Testis (tissue), 3 donors: ENCODE results near the gene DNAJC7. TPM values are rescaled to one million over a fixed set of nuclear protein-coding genes. Genes with fewer than 3 reads are reported as not detected.
"Not testable (repeated sequence)": the region's sequence is repeated elsewhere in the genome, so short reads cannot be mapped to it uniquely, and the experiment has no call there.

Source experiments
- DNase-seq: peaks from one replicate; pipeline ENCODE4 v3.0.0-alpha.2; 2019
- H3K27ac ChIP-seq, 2 donors: fragments of 200-600 bp; sonication (generic); one replicate each; pipeline ENCODE4 v1.5.1; 2019
- H3K27me3 ChIP-seq: fragments of 200-600 bp; sonication (generic); one replicate; pipeline ENCODE4 v1.5.1; 2019
- H3K36me3 ChIP-seq: fragments of 200-600 bp; sonication (generic); one replicate; pipeline ENCODE4 v1.5.1; 2017; ENCODE audit warnings: low read depth; ENCODE audit errors: missing control alignments
- H3K4me1 ChIP-seq: fragments of 200-600 bp; sonication (generic); one replicate; pipeline ENCODE4 v1.5.1; 2019
- H3K4me3 ChIP-seq, 2 donors: fragments of 200-600 bp; sonication (generic); one replicate each; pipeline ENCODE4 v1.5.1; 2017 to 2019
- H3K9me3 ChIP-seq: fragments of 200-600 bp; sonication (generic); one replicate; pipeline ENCODE4 v1.5.1; 2017
- POLR2A ChIP-seq: fragments of 450-650 bp; IDR thresholded peaks from one replicate; pipeline ENCODE4 v1.6.1; 2017; ENCODE audit warnings: antibody characterized with exemption, mild to moderate bottlenecking, moderate library complexity
- WGBS, 2 donors: methylation state at CpG; one replicate each; pipeline ENCODE4 v1.1.5; 2018; 5-methylcytosine and 5-hydroxymethylcytosine counted together
- intact Hi-C: fragments of 100-400 bp; cut with DNase I; formaldehyde crosslinking; loops from one replicate; pipeline ENCODE4 v1.15.1; 2023; ENCODE audit warnings: low total_unique reads
- polyA plus RNA-seq: library from polyadenylated mRNA; stranded (reverse); fragments of 350-450 nt; fragmentation: Illumina TruSeq; extraction: RNeasy Lipid Tissue Mini Kit (QIAGEN cat#74804); gene quantifications from one replicate; pipeline ENCODE4 v1.2.3, GENCODE V29; 2014; ENCODE audit warnings: low read depth, low replicate concordance; ENCODE audit not compliant: insufficient read depth
- total RNA-seq, 2 donors: library from RNA; depleted of rRNA; stranded (reverse); fragments of >200 nt; gene quantifications; one replicate each; pipeline ENCODE4 v1.2.3, GENCODE V29; 2016
- TF ChIP-seq, protein P1 (sequence below), 3 experiments: fragments of 450-650 bp in 2 of 3; fragments of 200-600 bp in 1 of 3; sonication (generic) in 1 of 3; IDR thresholded peaks; one replicate each; pipeline ENCODE4 v1.5.1; 2016 to 2019; ENCODE audit warnings: antibody characterized with exemption in 3 of 3, mild to moderate bottlenecking in 2 of 3, moderate library complexity in 1 of 3

Gene DNAJC7
- total and polyA plus RNA-seq, 3 donors from 2014 or later, result 81.1 to 94.3 (median 86.2) TPM

DNA sequence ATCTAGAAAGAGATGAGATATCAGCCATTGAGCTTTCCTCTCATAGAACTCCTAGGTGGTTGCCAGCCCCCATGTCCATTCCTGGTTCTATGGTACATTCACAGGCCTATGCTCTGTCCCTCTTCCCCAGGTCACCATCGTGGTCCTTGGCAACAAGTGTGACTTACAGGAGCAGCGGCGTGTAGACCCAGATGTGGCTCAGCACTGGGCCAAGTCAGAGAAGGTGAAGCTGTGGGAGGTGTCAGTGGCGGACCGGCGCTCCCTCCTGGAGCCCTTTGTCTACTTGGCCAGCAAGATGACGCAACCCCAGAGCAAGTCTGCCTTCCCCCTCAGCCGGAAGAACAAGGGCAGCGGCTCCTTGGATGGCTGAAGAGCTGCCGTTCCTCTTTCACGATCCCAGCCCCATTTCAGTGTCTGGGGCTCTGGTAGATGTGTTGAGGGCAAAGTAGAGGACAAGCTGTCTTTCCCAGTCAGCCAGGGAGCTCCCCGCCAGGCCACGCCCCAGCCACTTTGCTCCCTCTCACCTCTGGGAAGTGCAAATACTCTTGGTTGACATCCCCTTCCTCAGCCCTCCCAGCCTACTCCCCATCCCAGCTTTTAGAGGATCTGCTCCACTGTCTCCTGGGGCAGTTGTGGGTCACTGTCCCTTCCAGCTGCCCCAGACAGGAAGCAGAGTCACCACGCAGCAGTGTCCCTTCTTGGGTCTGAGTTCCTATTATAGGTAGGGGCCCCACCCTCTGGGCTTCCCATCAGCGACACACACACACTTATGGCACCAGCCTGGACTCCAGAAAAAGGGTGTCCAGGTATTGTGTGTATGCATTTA is 6.5 kb upstream of the DNAJC7 start:
- WGBS, 2 donors, result 63 to 79% methylated on average over 15 of the region's 15 CpGs
- intact Hi-C loops, result loop anchor here (10.0 kb wide), 1 partner anchor 59 kb away; the partner anchor contains the start of gene CNP
- TF ChIP-seq POLR2A, result no peak
- TF ChIP-seq, protein P1, sequence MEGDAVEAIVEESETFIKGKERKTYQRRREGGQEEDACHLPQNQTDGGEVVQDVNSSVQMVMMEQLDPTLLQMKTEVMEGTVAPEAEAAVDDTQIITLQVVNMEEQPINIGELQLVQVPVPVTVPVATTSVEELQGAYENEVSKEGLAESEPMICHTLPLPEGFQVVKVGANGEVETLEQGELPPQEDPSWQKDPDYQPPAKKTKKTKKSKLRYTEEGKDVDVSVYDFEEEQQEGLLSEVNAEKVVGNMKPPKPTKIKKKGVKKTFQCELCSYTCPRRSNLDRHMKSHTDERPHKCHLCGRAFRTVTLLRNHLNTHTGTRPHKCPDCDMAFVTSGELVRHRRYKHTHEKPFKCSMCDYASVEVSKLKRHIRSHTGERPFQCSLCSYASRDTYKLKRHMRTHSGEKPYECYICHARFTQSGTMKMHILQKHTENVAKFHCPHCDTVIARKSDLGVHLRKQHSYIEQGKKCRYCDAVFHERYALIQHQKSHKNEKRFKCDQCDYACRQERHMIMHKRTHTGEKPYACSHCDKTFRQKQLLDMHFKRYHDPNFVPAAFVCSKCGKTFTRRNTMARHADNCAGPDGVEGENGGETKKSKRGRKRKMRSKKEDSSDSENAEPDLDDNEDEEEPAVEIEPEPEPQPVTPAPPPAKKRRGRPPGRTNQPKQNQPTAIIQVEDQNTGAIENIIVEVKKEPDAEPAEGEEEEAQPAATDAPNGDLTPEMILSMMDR (IDR thresholded peaks at IDR 0.05), result no peak
- Histone ChIP-seq H3K4me3 (no peak overlapping the region), H3K9me3 (no peaks in the 10 kb centered on the region), H3K27ac (peak overlapping the region in 1 of 2 donors; percentile 36), H3K27me3 (no peaks in the 10 kb centered on the region), H3K4me1 (peaks cover 34% of the 10 kb centered on the region), H3K36me3 (no peaks in the 10 kb centered on the region)
- peak; percentile 30 for DNase-seq

DNA sequence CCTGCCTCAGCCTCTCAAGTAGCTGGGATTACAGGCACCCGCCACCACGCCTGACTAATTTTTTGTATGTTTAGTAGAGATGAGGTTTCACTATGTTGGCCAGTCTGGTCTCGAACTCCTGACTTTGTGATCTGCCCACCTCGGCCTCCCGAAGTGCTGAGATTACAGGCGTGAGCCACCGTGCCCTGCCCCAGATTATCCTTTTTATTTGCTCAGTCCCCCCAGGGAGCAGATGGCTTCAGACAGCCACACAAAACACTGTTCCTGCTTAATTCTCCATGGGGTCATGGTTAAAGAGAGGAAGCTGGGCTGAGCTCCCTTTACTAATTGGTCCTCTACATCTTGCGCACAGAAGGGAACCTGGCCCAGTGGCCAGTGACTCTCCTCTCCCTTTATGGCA is 3.6 kb upstream of the DNAJC7 start:
- 49 to 65% methylated on average over 8 of the region's 8 CpGs for WGBS, 2 donors
- not testable (repeated sequence) for H3K9me3 ChIP-seq, H3K27me3 ChIP-seq, H3K36me3 ChIP-seq, DNase-seq
- peaks cover 26% of the 10 kb centered on the region for H3K4me1 ChIP-seq
- intact Hi-C loops, result loop anchor here (10.0 kb wide), 1 partner anchor 56 kb away; the partner anchor contains the start of gene CNP
- peak overlapping the region in 1 of 2 donors; percentile 60 for H3K27ac ChIP-seq
- H3K4me3 ChIP-seq, result peak overlapping the region; percentile 78 to 86

DNA sequence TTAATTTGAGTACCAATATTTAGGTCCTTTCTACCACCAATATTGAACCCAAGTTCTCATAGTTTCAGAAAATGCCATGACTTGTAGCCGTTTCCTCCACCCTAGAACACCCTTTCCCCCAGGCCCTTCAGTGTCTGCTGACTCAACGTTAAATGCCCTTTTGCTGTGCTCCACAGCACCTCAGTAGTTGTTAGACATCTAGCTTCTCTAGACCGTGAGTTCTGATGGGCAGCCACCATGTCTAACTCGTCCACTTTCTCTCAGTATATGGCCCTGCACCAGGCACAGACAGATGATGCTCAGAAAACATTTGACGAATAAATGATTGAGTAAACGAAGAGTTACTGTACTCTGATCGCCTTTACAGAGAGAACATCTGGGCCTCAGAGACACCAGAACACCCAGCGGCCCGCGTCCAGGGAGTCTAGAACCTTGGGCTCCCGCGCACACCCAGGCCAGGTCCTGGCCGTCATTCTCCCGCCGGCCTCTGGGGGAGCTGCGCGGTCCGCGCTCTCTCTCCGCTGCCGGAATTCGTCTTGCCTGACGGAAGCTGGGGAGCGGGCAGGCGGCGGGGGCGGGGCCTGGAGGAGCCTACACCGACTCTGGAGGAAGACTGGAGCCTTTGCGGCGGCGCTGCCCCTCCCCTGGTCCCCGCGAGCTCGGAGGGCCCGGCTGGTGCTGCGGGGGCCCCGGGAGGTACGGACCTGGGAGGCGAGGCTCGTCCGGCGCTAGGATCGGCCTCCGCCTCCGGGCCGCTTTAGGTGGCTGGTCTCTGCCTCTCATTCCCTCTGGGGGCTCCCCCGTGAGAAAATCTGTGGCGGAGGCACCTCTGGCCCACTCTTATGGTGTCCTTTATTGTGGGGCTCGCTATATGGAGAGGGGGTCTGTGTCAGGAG is 2.5 kb upstream of the DNAJC7 start, which contains the start of gene NKIRAS2:
Gene NKIRAS2 (plus strand): TSS at position 582 of the 896 bp plus-strand sequence. CDS start 1,488 bp downstream, outside the sequence.
- no peaks in the 10 kb centered on the region for H3K27me3 ChIP-seq
- 5 to 12% methylated on average over 21 to 49 of the region's 49 CpGs for WGBS, 2 donors
- no peaks in the 10 kb centered on the region for H3K9me3 ChIP-seq
- H3K4me1 ChIP-seq, result peaks cover 20% of the 10 kb centered on the region
- peak; percentile 96 for DNase-seq
- peak within 1 kb of the TSS; percentile 60 to 70 for H3K27ac ChIP-seq
- H3K4me3 ChIP-seq, result peak within 1 kb of the TSS; percentile 78 to 86
- intact Hi-C loops, result loop anchor here (10.0 kb wide), 1 partner anchor 55 kb away; the partner anchor contains the start of gene CNP
- no peak for TF ChIP-seq POLR2A
- TF ChIP-seq, protein P1 (IDR thresholded peaks at IDR 0.05), result peak; percentile 95 to 98 (median 96)
- no peaks in the 10 kb centered on the region for H3K36me3 ChIP-seq

DNA sequence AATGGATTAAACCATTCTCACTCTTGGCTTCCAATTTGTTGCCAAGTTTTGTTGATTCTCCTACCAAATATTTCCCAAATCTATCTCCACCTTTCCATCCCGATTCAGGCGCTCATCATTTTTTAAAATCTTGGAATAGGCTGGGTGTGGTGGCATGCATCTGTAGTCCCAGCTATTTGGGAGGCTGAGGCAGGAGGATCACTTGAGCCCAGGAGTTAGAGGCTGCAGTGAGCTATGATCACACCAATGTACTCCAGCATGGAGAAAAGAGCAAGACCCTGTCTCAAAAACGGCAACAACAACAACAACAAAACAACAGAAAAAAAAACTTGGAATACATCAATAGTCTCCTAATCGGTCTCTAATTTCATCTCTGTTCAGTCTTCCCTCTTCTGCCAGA is 1.7 kb upstream of the DNAJC7 start:
- Histone ChIP-seq H3K27me3 (no peaks in the 10 kb centered on the region), H3K27ac (no peak overlapping the region), H3K9me3 (no peaks in the 10 kb centered on the region), H3K4me3 (no peak overlapping the region), H3K4me1 (peaks cover 20% of the 10 kb centered on the region), H3K36me3 (no peaks in the 10 kb centered on the region)
- WGBS, 2 donors, result 68 to 78% methylated on average over 4 of the region's 4 CpGs
- DNase-seq, result no peak
- intact Hi-C loops, result no loop called here
- TF ChIP-seq, protein P1 (IDR thresholded peaks at IDR 0.05), result no peak
- TF ChIP-seq POLR2A, result no peak

DNA sequence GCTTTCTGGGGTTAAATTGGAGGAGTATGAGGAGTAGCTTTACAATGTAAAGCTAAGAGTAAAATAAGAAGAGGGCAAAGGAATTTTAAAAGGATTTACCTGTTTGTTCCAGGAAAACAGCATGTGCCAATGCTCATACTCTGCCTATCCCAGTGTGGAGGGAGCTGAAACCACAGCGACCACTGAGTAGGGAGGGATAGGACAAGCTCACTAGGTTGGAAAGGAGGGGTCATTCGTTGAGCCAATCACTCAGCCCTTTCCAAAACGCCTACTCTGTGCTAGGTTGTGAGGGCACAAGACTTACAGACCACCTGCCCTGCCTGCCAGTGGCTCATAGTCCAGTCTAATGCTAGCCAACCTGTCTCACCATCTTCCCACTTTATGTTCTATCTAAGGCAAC is 1.1 kb upstream of the DNAJC7 start:
- intact Hi-C loops, result no loop called here
- Histone ChIP-seq H3K27ac (peak overlapping the region; percentile 91 to 95), H3K4me3 (peak overlapping the region in 1 of 2 donors; percentile 95), H3K9me3 (no peaks in the 10 kb centered on the region), H3K36me3 (no peaks in the 10 kb centered on the region), H3K4me1 (peaks cover 26% of the 10 kb centered on the region), H3K27me3 (no peaks in the 10 kb centered on the region)
- no peak for DNase-seq
- 13 to 16% methylated on average over 3 of the region's 3 CpGs for WGBS, 2 donors
- no peak for TF ChIP-seq POLR2A
- TF ChIP-seq, protein P1 (IDR thresholded peaks at IDR 0.05), result no peak
